NCI-H2029 (cell line): ENCODE results near the gene UVRAG.
"Not testable (repeated sequence)": the region's sequence is repeated elsewhere in the genome, so short reads cannot be mapped to it uniquely, and the experiment has no call there.

ENCODE experiments used
- DNase-seq: peaks from one replicate; lab custom pipeline; 2025; lab: John Stamatoyannopoulos, UW

The UVRAG gene

DNA sequence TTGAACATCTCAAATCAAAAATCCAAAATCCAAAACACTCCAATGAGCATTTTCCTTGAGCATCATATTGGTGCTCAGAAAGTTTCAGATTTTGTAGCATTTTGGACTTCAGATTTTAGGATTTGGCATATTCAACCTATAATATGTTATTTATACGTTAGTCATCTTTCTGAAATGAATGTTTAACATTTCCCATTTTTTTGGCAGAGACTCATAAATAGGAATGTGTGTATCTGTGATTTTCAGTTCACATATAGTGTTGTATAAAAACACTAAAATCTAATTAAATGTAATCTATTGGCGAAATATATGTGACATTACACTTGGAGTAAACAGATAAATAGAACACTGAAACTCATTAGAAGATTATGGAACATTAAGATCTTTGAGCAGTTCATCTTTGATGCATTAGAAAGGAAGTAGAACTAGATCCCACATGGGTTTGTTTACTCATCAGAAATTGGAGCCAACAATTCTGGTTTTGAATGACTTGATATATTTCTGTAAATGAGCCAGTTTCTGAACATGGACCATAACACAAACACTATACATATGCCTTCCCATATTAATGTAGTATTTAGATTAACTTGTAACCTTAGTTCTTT lies 153.1 kb downstream of the UVRAG start:
- DNase-seq, result no peak

DNA sequence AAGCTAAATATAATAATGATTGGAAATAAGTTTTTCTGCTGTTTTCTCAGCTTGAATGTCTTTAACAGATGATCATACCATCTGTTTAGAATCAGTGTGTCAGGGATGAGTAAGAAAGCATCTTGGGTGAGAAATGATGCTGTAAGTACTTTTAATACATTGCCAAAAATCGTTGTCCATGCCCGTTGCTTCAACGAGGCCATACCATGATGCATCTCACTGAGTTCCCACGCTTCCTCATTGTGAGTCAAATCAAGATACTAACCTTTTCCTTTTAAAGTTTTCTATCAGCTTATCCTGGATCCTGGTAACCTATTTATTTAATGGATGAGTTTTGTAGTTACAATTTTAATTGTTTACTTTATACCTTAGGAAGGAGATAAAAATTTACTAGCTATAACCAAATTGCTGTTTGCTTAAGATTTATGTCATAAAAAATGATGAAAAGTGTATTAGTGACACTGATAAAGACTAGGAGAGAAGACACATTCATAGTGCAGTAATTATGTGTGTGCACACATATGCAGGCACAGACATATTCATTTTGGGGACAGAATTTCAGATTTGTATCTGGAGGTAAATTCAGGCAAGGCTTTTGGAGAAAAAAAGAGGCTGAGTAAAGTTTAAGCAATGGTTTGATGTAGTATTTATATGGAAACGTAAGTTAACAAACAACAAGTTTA lies 154.8 kb downstream of the UVRAG start:
- DNase-seq, result no peak

DNA sequence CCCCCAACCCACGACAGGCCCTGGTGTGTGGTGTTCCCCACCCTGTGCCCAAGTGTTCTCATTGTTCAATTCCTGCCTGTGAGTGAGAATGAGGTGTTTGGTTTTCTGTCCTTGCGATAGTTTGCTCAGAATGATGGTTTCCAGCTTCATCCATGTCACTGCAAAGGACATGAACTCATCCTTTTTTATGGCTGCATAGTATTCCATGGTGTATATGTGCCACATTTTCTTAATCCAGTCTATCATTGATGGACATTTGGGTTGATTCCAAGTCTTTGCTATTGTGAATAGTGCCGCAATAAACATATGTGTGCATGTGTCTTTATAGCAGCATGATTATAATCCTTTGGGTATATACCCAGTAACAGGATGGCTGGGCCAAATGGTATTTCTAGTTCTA lies 158.7 kb downstream of the UVRAG start:
- DNase-seq, result not testable (repeated sequence)

- not testable (repeated sequence) for DNase-seq
Observed at GRCh38 chr11:75979075-75979474, 164.1 kb downstream of the UVRAG start.

GRCh38 chr11:75979479-75980027 lies 164.5 kb downstream of the UVRAG start:
- not testable (repeated sequence) for DNase-seq

DNA sequence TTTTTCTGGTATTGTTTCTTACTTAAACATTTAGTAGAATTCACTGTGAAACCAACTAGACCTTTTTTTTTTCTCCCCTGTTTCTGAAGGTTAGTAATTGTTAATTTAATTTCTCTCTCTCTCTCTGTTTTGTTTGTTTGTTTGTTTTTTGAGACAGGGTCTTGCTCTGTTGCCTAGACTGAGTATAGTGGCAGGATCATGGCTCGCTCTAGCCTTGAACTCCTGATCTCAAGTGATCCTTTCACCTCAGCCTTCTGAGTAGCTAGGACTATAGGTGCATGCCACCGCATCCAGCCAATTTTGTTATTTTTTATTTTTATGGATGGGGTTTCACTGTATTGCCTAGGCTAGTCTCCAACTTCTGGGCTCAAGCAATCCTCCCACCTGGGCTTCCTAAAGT lies 165.0 kb downstream of the UVRAG start:
- DNase-seq, result no peak

GRCh38 chr11:75981546-75981945 lies 166.5 kb downstream of the UVRAG start:
- DNase-seq, result no peak

DNA sequence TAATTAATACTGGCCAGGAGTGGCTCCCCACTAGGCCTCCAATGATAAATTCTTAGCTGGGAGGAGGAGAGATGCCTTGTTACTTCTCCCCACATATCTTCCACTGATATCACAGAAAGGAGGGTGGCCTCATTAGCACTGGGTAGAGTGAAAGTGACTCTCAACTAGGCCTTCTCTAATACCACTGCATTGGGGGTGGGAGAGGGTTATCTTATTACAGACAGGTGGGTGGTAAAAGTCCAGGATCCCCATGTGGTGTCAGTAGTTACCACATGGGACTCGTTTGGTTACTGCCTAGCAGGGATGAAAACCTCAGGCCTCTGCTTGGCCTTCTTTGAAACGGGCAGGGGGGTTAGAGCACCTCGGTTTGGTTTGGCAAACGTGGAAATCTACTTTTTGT lies 167.3 kb downstream of the UVRAG start:
- no peak for DNase-seq

- no peak for DNase-seq
Observed at GRCh38 chr11:75986966-75987365, 172.0 kb downstream of the UVRAG start.

DNA sequence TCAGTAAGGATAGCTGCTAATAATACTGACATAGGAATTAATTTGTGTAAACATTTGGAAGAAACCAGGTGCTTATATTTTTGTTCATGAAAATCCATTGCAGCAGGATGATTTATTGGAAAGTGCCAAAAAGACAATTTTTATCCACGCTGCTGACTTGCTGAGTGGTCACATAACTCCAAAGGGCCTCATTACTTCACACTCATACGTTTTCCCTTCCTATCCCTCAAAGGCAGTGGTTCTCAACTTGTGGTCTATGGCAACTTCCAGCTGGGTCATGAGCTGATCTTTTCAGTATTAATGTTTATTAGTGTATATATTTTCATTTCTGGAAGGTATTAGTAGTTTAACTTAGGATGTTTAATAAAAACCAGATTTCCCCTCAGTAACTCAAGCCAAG lies 178.1 kb downstream of the UVRAG start:
- DNase-seq, result no peak

GRCh38 chr11:75994616-75995015 lies 179.6 kb downstream of the UVRAG start:
- DNase-seq, result no peak

GRCh38 chr11:75996523-75997442 lies 181.8 kb downstream of the UVRAG start:
- DNase-seq, result no peak

- no peak for DNase-seq
Observed at GRCh38 chr11:76004400-76004799, 189.4 kb downstream of the UVRAG start.

- DNase-seq, result no peak
Observed at GRCh38 chr11:76005756-76006155, 190.7 kb downstream of the UVRAG start.

DNA sequence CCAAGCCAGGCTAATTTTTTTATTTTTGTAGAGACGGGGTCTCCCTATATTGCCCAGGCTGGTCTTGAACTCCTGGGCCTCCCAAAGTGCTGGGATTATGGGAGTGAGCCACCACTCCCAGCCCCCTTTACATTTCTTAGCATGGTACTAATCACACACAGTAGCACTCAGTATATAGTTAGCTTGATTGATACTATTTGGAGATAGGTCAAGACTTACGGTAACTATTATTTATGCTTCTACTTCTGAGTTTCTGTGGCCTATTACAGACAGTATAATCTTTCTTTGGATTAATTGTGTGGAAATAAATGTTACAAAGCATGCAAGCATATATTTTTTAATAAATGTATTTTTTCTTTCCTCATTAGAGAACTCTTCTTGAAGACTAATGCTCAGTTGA lies 192.2 kb downstream of the UVRAG start:
- DNase-seq, result no peak

DNA sequence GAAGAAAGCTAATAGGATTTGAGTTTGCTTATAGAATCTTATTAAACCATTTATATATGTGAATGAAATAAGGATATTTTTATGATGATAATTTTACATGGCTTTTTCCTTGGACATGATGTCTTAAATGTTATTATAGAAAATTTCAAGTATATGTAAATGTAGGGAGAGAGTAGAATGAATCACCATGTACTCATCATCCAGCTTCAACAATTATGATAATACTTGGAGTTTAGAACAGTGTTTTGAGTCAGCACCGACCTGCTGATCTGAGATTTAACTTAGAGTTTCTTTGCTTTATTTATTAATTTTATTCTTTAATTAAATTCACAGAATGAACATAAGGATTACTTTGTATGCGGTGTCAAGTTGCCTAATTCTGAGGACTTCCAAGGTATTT lies 193.5 kb downstream of the UVRAG start:
- no peak for DNase-seq

GRCh38 chr11:76010051-76010450 lies 195.0 kb downstream of the UVRAG start:
- no peak for DNase-seq

DNA sequence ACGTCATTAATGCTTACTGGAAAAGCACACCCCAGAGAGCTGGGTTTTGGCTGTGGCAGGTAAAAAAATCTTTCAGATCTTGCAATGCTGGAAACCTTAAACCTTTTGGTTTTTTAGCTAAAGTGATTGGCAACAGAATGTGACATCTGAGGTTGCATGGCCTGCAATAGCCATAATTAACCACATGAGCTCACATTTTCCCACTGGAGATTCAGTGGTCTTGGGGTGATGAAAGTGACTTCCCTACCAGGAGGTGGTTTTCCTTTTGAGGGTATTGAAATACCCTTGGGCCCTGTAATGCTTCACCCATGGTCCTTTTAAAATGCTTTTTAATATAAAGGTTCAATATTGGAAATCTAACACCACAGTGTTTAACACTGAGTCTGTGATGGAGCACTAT lies 198.5 kb downstream of the UVRAG start:
- no peak for DNase-seq

- no peak for DNase-seq
Observed at GRCh38 chr11:76023236-76024068, 208.4 kb downstream of the UVRAG start.

- no peak for DNase-seq
Observed at GRCh38 chr11:76025068-76025467, 210.1 kb downstream of the UVRAG start.

- DNase-seq, result no peak
Observed at GRCh38 chr11:76025817-76026216, 210.8 kb downstream of the UVRAG start.

GRCh38 chr11:76026281-76026680 lies 211.3 kb downstream of the UVRAG start:
- DNase-seq, result no peak
